GM23338 (cell line): ENCODE results near the gene PAX5. TPM values are rescaled to one million over a fixed set of nuclear protein-coding genes. Genes with fewer than 3 reads are reported as not detected.

Source experiments
- ATAC-seq: fragments of 200-7000 bp; cut with Tn5 transposase; 3 replicates; pipeline ENCODE4 v1.9.1; 2020
- DNase-seq: peaks from one replicate; pipeline ENCODE4 v3.0.0-alpha.2; 2015; ENCODE audit warnings: low spot score
- H2AFZ ChIP-seq: fragments of 200-600 bp; sonication (generic); 2 replicates; pipeline ENCODE4 v1.8.0; 2016; ENCODE audit warnings: antibody characterized with exemption, mild to moderate bottlenecking, moderate library complexity
- H3F3A ChIP-seq: fragments of 200-600 bp; sonication (generic); replicated peaks from 2 replicates; pipeline ENCODE4 v1.8.0; 2017; ENCODE audit warnings: antibody characterized with exemption, mixed run types, low read depth
- H3K27ac ChIP-seq: fragments of 200-600 bp; sonication (generic); 2 replicates; pipeline ENCODE4 v1.6.1; 2016; ENCODE audit warnings: low read depth
- H3K27me3 ChIP-seq: fragments of 200-600 bp; sonication (generic); 2 replicates; pipeline ENCODE4 v1.8.0; 2016; ENCODE audit warnings: mild to moderate bottlenecking, mixed run types, moderate library complexity; ENCODE audit not compliant: insufficient read depth
- H3K36me3 ChIP-seq: fragments of 200-600 bp; sonication (generic); 2 replicates; pipeline ENCODE4 v1.8.0; 2016; ENCODE audit warnings: mild to moderate bottlenecking; ENCODE audit not compliant: insufficient read depth
- H3K4me1 ChIP-seq: fragments of 200-600 bp; sonication (generic); 2 replicates; pipeline ENCODE4 v1.8.0; 2016; ENCODE audit warnings: mild to moderate bottlenecking, moderate library complexity; ENCODE audit not compliant: insufficient read depth
- H3K4me2 ChIP-seq: fragments of 200-600 bp; sonication (generic); 2 replicates; pipeline ENCODE4 v1.7.1; 2017; ENCODE audit warnings: mixed run types
- H3K4me3 ChIP-seq: fragments of 200-600 bp; sonication (generic); 2 replicates; pipeline ENCODE4 v1.6.1; 2016; ENCODE audit warnings: mixed run types
- H3K79me2 ChIP-seq: fragments of 200-600 bp; sonication (generic); replicated peaks from 2 replicates; pipeline ENCODE4 v1.8.0; 2017; ENCODE audit warnings: mild to moderate bottlenecking; ENCODE audit not compliant: insufficient read depth
- H3K9me2 ChIP-seq: fragments of 200-600 bp; sonication (generic); 2 replicates; pipeline ENCODE4 v1.8.0; 2017; ENCODE audit not compliant: insufficient read depth
- H4K20me1 ChIP-seq: fragments of 200-600 bp; sonication (generic); replicated peaks from 2 replicates; pipeline ENCODE4 v1.8.0; 2017; ENCODE audit warnings: mild to moderate bottlenecking; ENCODE audit not compliant: insufficient read depth
- H3K27ac Mint-ChIP-seq: 2 replicates; pipeline ENCODE4 v1.8.0; 2020; ENCODE audit warnings: inconsistent platforms, mild to moderate bottlenecking, moderate library complexity, mixed read lengths
- H3K27me3 Mint-ChIP-seq: 3 replicates; pipeline ENCODE4 v1.8.0; 2022; ENCODE audit warnings: low read depth, mild to moderate bottlenecking, moderate library complexity, mixed read lengths, inconsistent platforms; ENCODE audit not compliant: insufficient read depth, poor library complexity
- H3K36me3 Mint-ChIP-seq: 3 replicates; pipeline ENCODE4 v1.8.0; 2021; ENCODE audit warnings: low read depth, mild to moderate bottlenecking, inconsistent platforms, moderate library complexity, mixed read lengths
- H3K4me1 Mint-ChIP-seq: 3 replicates; pipeline ENCODE4 v1.8.0; 2020; ENCODE audit warnings: mild to moderate bottlenecking, inconsistent platforms, mixed read lengths
- H3K4me3 Mint-ChIP-seq: 3 replicates; pipeline ENCODE4 v1.8.0; 2021; ENCODE audit warnings: moderate library complexity, mild to moderate bottlenecking, inconsistent platforms, mixed read lengths
- H3K9me3 Mint-ChIP-seq: 3 replicates; pipeline ENCODE4 v1.8.0; 2020; ENCODE audit warnings: moderate library complexity, mild to moderate bottlenecking, inconsistent platforms, mixed read lengths
- CREB1 ChIP-seq: fragments of 250-450 bp; sonication (Bioruptor Pico); IDR thresholded peaks from 2 replicates; pipeline ENCODE4 v1.5.0; 2020; ENCODE audit warnings: low read depth, mild to moderate bottlenecking, moderate library complexity
- CTCF ChIP-seq, 2 experiments: fragments of 200-600 bp in 1 of 2; sonication (generic) in 1 of 2; conservative IDR thresholded peaks; 2 replicates each; pipeline versions ENCODE4 v1.5.1 to v1.6.1; 2016 to 2017; ENCODE audit warnings: antibody characterized with exemption in 2 of 2, low read depth in 2 of 2, mild to moderate bottlenecking in 2 of 2, moderate library complexity in 1 of 2
- EZH2 ChIP-seq: fragments of 200-600 bp; sonication (generic); IDR thresholded peaks from one replicate; pipeline ENCODE4 v1.8.0; 2017; ENCODE audit warnings: antibody characterized with exemption, mild to moderate bottlenecking, low read depth; ENCODE audit not compliant: unreplicated experiment
- EZH2phosphoT487 ChIP-seq: fragments of 200-600 bp; sonication (generic); IDR thresholded peaks from one replicate; pipeline ENCODE4 v1.8.1; 2018; ENCODE audit warnings: antibody characterized with exemption; ENCODE audit not compliant: unreplicated experiment
- NANOG ChIP-seq: IDR thresholded peaks from 2 replicates; pipeline ENCODE4 v1.6.1; 2016; ENCODE audit warnings: antibody characterized with exemption, borderline replicate concordance
- STAT1 ChIP-seq: IDR thresholded peaks from one replicate; pipeline ENCODE4 v1.6.1; 2016; ENCODE audit warnings: antibody characterized with exemption; ENCODE audit not compliant: unreplicated experiment
- ZNF114 ChIP-seq: fragments of 250-450 bp; sonication (Bioruptor Pico); IDR thresholded peaks from 2 replicates; pipeline ENCODE4 v1.5.0; 2020; ENCODE audit warnings: mild to moderate bottlenecking, moderate library complexity
- ZNF331 ChIP-seq: fragments of 250-450 bp; sonication (Bioruptor Pico); IDR thresholded peaks from 2 replicates; pipeline ENCODE4 v1.5.0; 2020; ENCODE audit warnings: low read depth, mild to moderate bottlenecking, moderate library complexity
- polyA plus RNA-seq: library from polyadenylated mRNA; unstranded; fragments of >200 nt; fragmentation: Nextera tagmentation; extraction: Ambion mirVana; gene quantifications from 2 replicates; pipeline ENCODE4 v1.2.1, GENCODE V29; 2016
- total RNA-seq: library from RNA; depleted of rRNA; stranded (reverse); fragments of >200 nt; shearing (Covaris generic); gene quantifications from 2 replicates; pipeline ENCODE4 v1.2.3, GENCODE V29; 2014
- TF ChIP-seq, protein P1 (sequence below): IDR thresholded peaks from one replicate; pipeline ENCODE4 v1.6.1; 2018; ENCODE audit warnings: antibody characterized with exemption; ENCODE audit not compliant: unreplicated experiment

PAX5 gene
- total and polyA plus RNA-seq, 2 experiments from 2014 or later, result 0.17 to 0.60 TPM

DNA sequence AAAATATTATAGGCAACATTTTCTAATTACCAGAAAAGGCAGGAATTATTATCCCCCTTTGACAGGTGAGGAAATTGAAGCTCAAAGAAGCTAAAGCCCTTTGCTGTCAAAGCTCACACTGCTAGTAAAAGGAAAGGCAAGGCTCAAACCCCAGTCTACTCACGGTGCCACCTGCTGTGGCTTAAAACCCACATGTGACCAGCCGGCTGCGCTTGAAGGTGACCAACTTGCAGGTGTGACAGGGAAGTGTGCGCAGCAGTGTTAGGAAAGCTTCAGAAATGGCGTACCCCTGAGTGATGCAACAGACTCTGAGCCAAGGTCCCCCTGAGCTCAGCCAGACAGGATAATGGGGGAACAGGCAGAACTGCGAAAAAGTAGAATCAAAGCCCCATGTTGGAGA, 45.2 kb downstream of the PAX5 start (continued):
- TF ChIP-seq CTCF (conservative IDR thresholded peaks at IDR 0.05; ENCODE audit: low read depth in 2 of 2) (no peak), ZNF114 (no peak), CREB1 (CRISPR knock-in tag) (no peak)

- Histone ChIP-seq H4K20me1 (0 out of 2 replicates have a peak, but pooled peaks cover 11% of the 10 kb centered on the region), H3K27me3 (peaks cover 94% of the 10 kb centered on the region), H3K36me3 (no peaks in the 10 kb centered on the region), H2AFZ (peak overlapping the region; percentile 60; the same call in 1 of the 2 replicates), H3K9me2 (no peaks in the 10 kb centered on the region), H3K4me3 (peak overlapping the region; percentile 75), H3F3A (peaks cover 3% of the 10 kb centered on the region; the same call in 1 of the 2 replicates), H3K4me2 (peak overlapping the region; percentile 93), H3K79me2 (no peaks in the 10 kb centered on the region), H3K4me1 (peaks cover 16% of the 10 kb centered on the region), H3K27ac (no peak overlapping the region)
- Mint-ChIP-seq H3K27me3 (peaks cover 74% of the 10 kb centered on the region), H3K4me1 (peaks cover 22% of the 10 kb centered on the region), H3K4me3 (peak overlapping the region; percentile 72), H3K36me3 (no peaks in the 10 kb centered on the region), H3K27ac (no peak overlapping the region), H3K9me3 (no peaks in the 10 kb centered on the region)
- ATAC-seq (no peak; the same call in 2 of the 3 replicates), DNase-seq (peak; percentile 33)
- TF ChIP-seq EZH2, result peak; percentile 58
- no peak for TF ChIP-seq ZNF331 (CRISPR knock-in tag)
These were observed 46.2 kb downstream of the PAX5 start for GRCh38 chr9:36987891-36988290.

- peaks cover 16% of the 10 kb centered on the region for H3K4me1 ChIP-seq
- no peak overlapping the region for H3K27ac Mint-ChIP-seq
- H3K27ac ChIP-seq, result no peak overlapping the region
- no peaks in the 10 kb centered on the region for H3K9me2 ChIP-seq
- no peaks in the 10 kb centered on the region for H3K36me3 Mint-ChIP-seq
- no peaks in the 10 kb centered on the region for H3K36me3 ChIP-seq
- peak overlapping the region; percentile 75 for H3K4me3 ChIP-seq
- H3F3A ChIP-seq, result peaks cover 3% of the 10 kb centered on the region; the same call in 1 of the 2 replicates
- H3K4me3 Mint-ChIP-seq, result peak overlapping the region; percentile 72
- peak; percentile 15 for ATAC-seq
- no peaks in the 10 kb centered on the region for H3K9me3 Mint-ChIP-seq
- peak overlapping the region; percentile 93 for H3K4me2 ChIP-seq
- H4K20me1 ChIP-seq, result 0 out of 2 replicates have a peak, but pooled peaks cover 11% of the 10 kb centered on the region
- H3K27me3 ChIP-seq, result peaks cover 94% of the 10 kb centered on the region
- peaks cover 22% of the 10 kb centered on the region for H3K4me1 Mint-ChIP-seq
- H3K79me2 ChIP-seq, result no peaks in the 10 kb centered on the region
- H3K27me3 Mint-ChIP-seq, result peaks cover 76% of the 10 kb centered on the region
- H2AFZ ChIP-seq, result peak overlapping the region; percentile 60; the same call in 1 of the 2 replicates
- peak; percentile 33 for DNase-seq
- TF ChIP-seq EZH2phosphoT487 (no peak), STAT1 (no peak), EZH2 (no peak), NANOG (no peak)
- TF ChIP-seq, protein P1, sequence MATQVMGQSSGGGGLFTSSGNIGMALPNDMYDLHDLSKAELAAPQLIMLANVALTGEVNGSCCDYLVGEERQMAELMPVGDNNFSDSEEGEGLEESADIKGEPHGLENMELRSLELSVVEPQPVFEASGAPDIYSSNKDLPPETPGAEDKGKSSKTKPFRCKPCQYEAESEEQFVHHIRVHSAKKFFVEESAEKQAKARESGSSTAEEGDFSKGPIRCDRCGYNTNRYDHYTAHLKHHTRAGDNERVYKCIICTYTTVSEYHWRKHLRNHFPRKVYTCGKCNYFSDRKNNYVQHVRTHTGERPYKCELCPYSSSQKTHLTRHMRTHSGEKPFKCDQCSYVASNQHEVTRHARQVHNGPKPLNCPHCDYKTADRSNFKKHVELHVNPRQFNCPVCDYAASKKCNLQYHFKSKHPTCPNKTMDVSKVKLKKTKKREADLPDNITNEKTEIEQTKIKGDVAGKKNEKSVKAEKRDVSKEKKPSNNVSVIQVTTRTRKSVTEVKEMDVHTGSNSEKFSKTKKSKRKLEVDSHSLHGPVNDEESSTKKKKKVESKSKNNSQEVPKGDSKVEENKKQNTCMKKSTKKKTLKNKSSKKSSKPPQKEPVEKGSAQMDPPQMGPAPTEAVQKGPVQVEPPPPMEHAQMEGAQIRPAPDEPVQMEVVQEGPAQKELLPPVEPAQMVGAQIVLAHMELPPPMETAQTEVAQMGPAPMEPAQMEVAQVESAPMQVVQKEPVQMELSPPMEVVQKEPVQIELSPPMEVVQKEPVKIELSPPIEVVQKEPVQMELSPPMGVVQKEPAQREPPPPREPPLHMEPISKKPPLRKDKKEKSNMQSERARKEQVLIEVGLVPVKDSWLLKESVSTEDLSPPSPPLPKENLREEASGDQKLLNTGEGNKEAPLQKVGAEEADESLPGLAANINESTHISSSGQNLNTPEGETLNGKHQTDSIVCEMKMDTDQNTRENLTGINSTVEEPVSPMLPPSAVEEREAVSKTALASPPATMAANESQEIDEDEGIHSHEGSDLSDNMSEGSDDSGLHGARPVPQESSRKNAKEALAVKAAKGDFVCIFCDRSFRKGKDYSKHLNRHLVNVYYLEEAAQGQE, result no peak
These were observed 46.7 kb downstream of the PAX5 start for GRCh38 chr9:36987409-36987808.
